ENCODE measurements around the gene ZNF485.
"Not testable (repeated sequence)": the region's sequence is repeated elsewhere in the genome, so short reads cannot be mapped to it uniquely, and the experiment has no call there.

ZNF485 gene

DNA sequence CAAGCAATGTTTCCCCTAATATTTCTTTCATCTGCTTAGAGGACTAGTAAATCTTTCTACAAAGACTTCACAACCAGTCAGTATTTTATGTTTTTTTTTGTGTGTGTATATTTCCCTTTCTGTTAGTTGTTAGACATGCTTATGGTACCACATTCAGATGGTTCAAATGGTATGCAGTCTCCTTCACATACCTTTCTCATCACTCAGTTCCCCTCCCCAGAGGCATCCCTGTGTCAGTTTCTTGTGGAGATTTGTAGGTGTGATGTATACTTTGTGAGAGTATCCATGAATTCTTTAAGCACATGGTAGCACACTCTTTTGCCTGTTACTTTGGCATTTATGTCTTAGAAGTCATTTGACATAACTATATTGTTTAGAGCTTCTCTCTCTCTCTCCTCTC is 4.4 kb downstream of the ZNF485 start:
- TF ChIP-seq, protein P1, sequence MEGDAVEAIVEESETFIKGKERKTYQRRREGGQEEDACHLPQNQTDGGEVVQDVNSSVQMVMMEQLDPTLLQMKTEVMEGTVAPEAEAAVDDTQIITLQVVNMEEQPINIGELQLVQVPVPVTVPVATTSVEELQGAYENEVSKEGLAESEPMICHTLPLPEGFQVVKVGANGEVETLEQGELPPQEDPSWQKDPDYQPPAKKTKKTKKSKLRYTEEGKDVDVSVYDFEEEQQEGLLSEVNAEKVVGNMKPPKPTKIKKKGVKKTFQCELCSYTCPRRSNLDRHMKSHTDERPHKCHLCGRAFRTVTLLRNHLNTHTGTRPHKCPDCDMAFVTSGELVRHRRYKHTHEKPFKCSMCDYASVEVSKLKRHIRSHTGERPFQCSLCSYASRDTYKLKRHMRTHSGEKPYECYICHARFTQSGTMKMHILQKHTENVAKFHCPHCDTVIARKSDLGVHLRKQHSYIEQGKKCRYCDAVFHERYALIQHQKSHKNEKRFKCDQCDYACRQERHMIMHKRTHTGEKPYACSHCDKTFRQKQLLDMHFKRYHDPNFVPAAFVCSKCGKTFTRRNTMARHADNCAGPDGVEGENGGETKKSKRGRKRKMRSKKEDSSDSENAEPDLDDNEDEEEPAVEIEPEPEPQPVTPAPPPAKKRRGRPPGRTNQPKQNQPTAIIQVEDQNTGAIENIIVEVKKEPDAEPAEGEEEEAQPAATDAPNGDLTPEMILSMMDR (conservative IDR thresholded peaks at IDR 0.05): no peak
- TF ChIP-seq ZFX (IDR thresholded peaks at IDR 0.05): no peak
- H3K27ac ChIP-seq: no peak overlapping the region

DNA sequence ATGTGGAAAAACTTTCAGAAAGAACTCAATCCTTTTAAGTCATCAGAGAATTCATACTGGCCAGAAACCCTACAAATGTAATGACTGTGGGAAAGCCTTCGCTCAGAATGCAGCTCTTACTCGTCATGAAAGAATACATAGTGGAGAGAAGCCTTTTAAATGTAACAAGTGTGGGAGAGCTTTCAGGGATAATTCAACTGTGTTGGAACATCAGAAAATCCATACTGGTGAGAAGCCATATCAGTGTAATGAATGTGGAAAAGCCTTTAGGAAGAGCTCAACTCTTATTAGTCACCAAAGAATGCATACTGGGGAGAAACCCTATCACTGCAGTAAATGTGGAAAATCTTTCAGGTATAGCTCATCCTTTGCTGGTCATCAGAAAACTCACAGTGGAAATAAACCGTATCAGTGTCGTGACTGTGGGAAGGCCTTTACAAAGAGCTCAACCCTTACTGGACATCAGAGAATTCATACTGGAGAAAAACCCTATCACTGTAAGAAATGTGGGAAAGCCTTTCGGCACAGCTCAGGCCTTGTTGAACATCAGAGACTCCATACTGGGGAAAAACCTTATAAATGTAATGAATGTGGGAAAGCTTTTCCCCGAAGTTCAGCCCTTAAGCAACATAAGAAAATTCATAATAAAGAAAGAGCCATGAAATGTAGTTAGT is 10.6 kb downstream of the ZNF485 start:
- H3K27ac ChIP-seq: no peak overlapping the region
- TF ChIP-seq, protein P1 (conservative IDR thresholded peaks at IDR 0.05): no peak
- TF ChIP-seq ZFX (IDR thresholded peaks at IDR 0.05): no peak

DNA sequence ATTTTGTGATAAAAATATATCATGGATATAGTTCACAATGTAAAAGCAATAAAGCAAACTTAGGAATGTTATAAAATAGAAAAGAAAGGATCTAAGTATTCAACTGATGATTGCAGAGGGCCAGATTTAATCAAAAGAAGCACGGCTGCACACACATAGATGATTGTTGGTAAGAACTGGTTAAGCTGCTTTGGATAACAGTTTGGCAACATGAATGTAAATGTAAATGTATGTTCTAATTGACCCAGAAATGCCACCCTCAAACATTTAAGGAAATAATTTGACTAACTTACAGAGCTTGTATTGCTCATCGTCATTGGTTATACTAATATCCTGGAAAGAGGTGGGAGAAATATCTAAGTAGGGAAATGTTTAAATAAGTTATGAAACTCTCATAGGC is 13.1 kb downstream of the ZNF485 start:
- no peak for TF ChIP-seq ZFX (IDR thresholded peaks at IDR 0.05)
- TF ChIP-seq, protein P1 (conservative IDR thresholded peaks at IDR 0.05): no peak
- H3K27ac ChIP-seq: no peak overlapping the region

DNA sequence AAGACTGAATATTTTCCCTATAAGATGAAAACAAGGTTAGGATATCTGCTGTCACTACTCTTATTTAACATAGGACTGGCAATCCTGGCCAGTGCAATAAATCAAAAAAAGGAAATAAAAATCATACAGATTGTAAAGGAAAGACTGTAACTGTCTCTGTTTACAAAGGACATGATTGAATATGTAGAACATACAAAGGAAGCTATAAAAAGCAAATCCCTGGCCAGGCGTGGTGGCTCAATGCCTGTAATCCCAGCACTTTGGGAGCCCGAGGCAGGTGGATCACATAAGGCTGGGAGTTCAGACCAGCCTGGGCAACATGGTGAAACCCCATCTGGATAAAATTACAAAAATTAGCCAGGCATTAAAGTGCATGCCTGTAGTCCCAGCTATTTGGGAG is 15.8 kb downstream of the ZNF485 start:
- H3K27ac ChIP-seq: no peak overlapping the region
- TF ChIP-seq, protein P1 (conservative IDR thresholded peaks at IDR 0.05): no peak
- TF ChIP-seq ZFX (IDR thresholded peaks at IDR 0.05): no peak

DNA sequence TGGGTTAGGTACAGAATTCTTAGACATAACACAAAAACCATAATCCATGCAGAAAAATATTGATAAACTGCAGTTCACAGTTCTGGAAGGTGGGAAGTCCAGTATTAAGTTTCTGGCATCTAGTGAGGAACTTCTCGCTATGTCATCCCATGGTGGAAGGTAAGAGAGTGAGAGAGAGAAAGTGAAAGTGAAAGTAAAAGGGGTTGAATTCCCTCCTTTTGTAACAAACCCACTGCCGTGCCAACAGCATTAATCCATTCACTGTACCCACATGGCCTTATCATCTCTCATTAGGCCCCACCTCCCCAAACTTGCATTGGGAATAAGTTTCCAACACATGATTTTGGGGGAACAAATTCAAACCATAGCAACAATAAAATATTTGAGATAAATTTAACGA is 17.1 kb downstream of the ZNF485 start:
- no peak for TF ChIP-seq ZFX (IDR thresholded peaks at IDR 0.05)
- TF ChIP-seq, protein P1 (conservative IDR thresholded peaks at IDR 0.05): no peak

DNA sequence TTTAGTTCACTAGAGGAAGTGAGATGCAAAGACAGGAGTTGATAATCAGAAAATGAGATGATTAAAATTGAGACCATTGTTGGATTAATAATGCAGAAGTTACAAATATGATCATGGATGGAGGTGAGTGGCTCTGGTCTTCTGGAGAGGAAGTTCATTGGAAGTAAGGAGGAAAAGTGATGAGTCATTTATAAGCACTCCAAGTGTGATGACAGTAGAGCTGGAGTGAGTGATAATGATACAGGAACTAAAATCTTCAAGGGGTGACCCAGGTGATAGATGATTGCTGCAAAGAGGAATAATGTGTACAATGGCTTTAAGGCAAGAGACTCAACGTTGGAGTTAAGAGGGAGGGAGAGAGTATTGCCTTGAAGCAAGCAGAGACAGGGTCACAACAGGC is 21.7 kb downstream of the ZNF485 start:
- no peak overlapping the region for H3K27ac ChIP-seq
- TF ChIP-seq, protein P1 (conservative IDR thresholded peaks at IDR 0.05): no peak
- no peak for TF ChIP-seq ZFX (IDR thresholded peaks at IDR 0.05)

More for the DNA sequence above, 17.1 kb downstream of the ZNF485 start:
- H3K27ac ChIP-seq: no peak overlapping the region

DNA sequence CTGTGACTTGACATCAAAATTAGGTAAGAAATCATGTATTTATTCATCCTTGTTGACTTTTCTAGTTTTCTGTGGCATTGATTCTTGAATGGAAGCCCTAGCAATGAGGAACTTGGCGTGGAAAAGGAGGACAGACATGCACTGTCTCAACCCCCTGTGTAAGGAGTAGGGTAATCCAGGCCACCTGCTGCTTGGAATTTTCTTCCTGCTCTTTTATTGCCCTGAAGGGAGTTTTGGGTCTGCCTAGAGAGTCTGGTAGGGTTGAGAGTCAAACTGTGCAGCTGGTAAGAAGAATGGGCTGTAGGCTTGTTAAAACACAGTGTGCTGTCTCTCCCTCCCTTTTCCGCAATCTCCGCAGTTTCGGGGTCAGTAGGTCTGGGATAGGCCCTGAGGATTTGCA is 22.7 kb downstream of the ZNF485 start:
- H3K27ac ChIP-seq: peak overlapping the region; percentile 37; the same call in 1 of the 2 replicates
- TF ChIP-seq ZFX (IDR thresholded peaks at IDR 0.05): no peak
- TF ChIP-seq, protein P1 (conservative IDR thresholded peaks at IDR 0.05): no peak

DNA sequence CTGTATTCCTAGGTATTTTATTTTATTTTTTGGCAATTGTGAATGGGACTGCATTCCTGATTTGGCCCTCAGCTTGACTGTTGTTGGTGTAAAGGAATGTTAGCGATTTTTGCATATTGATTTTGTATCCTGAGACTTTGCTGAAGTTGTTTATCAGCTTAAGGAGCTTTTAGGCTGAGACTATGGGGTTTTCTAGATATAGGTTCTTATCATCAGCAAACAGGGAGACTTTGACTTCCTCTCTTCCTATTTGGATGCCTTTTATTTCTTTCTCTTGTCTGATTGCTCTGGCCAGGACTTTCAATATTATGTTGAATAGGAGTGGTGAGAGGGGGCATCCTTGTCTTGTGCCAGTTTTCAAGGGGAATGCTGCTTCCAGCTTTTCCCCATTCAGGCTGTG is 29.6 kb downstream of the ZNF485 start:
- not testable (repeated sequence) for H3K27ac ChIP-seq

Data from C4-2B (cell line).